HepG2 (cell line): ENCODE data around the gene PGS1. TPM values are rescaled to one million over a fixed set of nuclear protein-coding genes. Genes with fewer than 3 reads are reported as not detected.

Experiments
- CEBPG ChIP-seq: IDR thresholded peaks from 2 replicates; pipeline ENCODE4 v1.6.1; 2016
- CREB1 ChIP-seq, 2 experiments: fragments of 450-650 bp in 1 of 2; IDR thresholded peaks; 2 replicates each; pipeline ENCODE4 v1.6.1; 2016 to 2017; ENCODE audit warnings: control low read depth in 1 of 2, mild to moderate bottlenecking in 1 of 2, missing compliant biosample characterization in 1 of 2, missing genetic modification characterization in 1 of 2
- ELF3 ChIP-seq: IDR thresholded peaks from 2 replicates; pipeline ENCODE4 v1.6.1; 2016; ENCODE audit warnings: missing genetic modification reagents, missing compliant biosample characterization
- GABPA ChIP-seq, 2 experiments: IDR thresholded peaks; 2 replicates each; pipeline ENCODE4 v1.6.1; 2011 to 2016; ENCODE audit warnings: low read depth in 2 of 2, low read length in 1 of 2, missing biosample characterization in 1 of 2, missing genetic modification characterization in 1 of 2
- HMG20A ChIP-seq: IDR thresholded peaks from 2 replicates; pipeline ENCODE4 v1.6.1; 2016; ENCODE audit warnings: borderline replicate concordance
- KDM5A ChIP-seq: fragments of 200-600 bp; sonication (generic); IDR thresholded peaks from 2 replicates; pipeline ENCODE4 v1.7.0; 2018; ENCODE audit warnings: antibody characterized with exemption, mild to moderate bottlenecking, low read length, borderline replicate concordance
- KMT2A ChIP-seq: sonication (generic); formaldehyde crosslinking; IDR thresholded peaks from 2 replicates; pipeline ENCODE4 v1.4.0; 2020; ENCODE audit warnings: missing genetic modification reagents
- PHF5A ChIP-seq: IDR thresholded peaks from one replicate; pipeline ENCODE4 v1.6.1; 2018; ENCODE audit warnings: low read depth, missing genetic modification reagents; ENCODE audit not compliant: unreplicated experiment
- PITX1 ChIP-seq: sonication (generic); formaldehyde crosslinking; IDR thresholded peaks from 2 replicates; pipeline ENCODE4 v1.5.1; 2020; ENCODE audit warnings: mild to moderate bottlenecking, missing genetic modification reagents
- SALL1 ChIP-seq: sonication (generic); formaldehyde crosslinking; IDR thresholded peaks from 2 replicates; pipeline ENCODE4 v1.8.0; 2022; ENCODE audit warnings: mild to moderate bottlenecking, missing genetic modification reagents
- SP5 ChIP-seq: IDR thresholded peaks from 2 replicates; pipeline ENCODE4 v1.6.1; 2016; ENCODE audit warnings: low read depth, borderline replicate concordance
- SRSF9 ChIP-seq: fragments of 200-400 bp; formaldehyde crosslinking; IDR thresholded peaks from 2 replicates; pipeline ENCODE4 v1.6.1; 2018; ENCODE audit warnings: borderline replicate concordance, mild to moderate bottlenecking, low read depth, low read length; ENCODE audit not compliant: insufficient read depth, poor library complexity, severe bottlenecking
- TEAD2 ChIP-seq: sonication (generic); formaldehyde crosslinking; IDR thresholded peaks from 2 replicates; pipeline ENCODE4 v1.9.0; 2021; ENCODE audit warnings: missing genetic modification reagents
- ZNF605 ChIP-seq: sonication (generic); formaldehyde crosslinking; IDR thresholded peaks from 2 replicates; pipeline ENCODE4 v1.8.0; 2022; ENCODE audit warnings: mild to moderate bottlenecking, missing genetic modification reagents
- ZNF674 ChIP-seq: sonication (generic); formaldehyde crosslinking; IDR thresholded peaks from 2 replicates; pipeline ENCODE4 v1.5.0; 2020; ENCODE audit warnings: low read depth, mild to moderate bottlenecking, missing genetic modification reagents
- ZNF83 ChIP-seq: sonication (generic); formaldehyde crosslinking; IDR thresholded peaks from 2 replicates; pipeline ENCODE4 v1.4.0; 2020; ENCODE audit warnings: missing genetic modification reagents, mild to moderate bottlenecking, borderline replicate concordance
- polyA plus RNA-seq, 8 experiments: library from polyadenylated mRNA; depleted of rRNA in 3 of 8; stranded (reverse) in 7 of 8; unstranded in 1 of 8; fragments of >200 nt; fragmentation: Illumina TruSeq in 4 of 8; extraction: Trizol in 4 of 8; gene quantifications; 2 replicates each; pipeline versions ENCODE4 v1.2.1 to v1.2.3, GENCODE V29; 2011 to 2016; ENCODE audit warnings: low read depth in 4 of 8, missing spikeins in 1 of 8, mixed read lengths in 1 of 8; ENCODE audit not compliant: insufficient read depth in 1 of 8
- total RNA-seq, 5 experiments: library from RNA; depleted of rRNA; stranded (reverse); fragments of >200 nt; fragmentation: Illumina TruSeq; extraction: Trizol; gene quantifications; 2 replicates each; pipeline ENCODE4 v1.2.3, GENCODE V29; 2016; ENCODE audit warnings: low read depth in 1 of 5
- TF ChIP-seq, protein P1 (sequence below): sonication (generic); formaldehyde crosslinking; IDR thresholded peaks from 2 replicates; pipeline ENCODE4 v1.4.0; 2020; ENCODE audit warnings: missing genetic modification reagents
- TF ChIP-seq, protein P2 (sequence below): IDR thresholded peaks from 2 replicates; pipeline ENCODE4 v1.6.1; 2016; ENCODE audit warnings: missing compliant biosample characterization, missing genetic modification reagents, borderline replicate concordance
- TF ChIP-seq, protein P3 (sequence below): sonication (generic); formaldehyde crosslinking; IDR thresholded peaks from 2 replicates; pipeline ENCODE4 v1.4.0; 2020; ENCODE audit warnings: mild to moderate bottlenecking, missing genetic modification reagents
- TF ChIP-seq, protein P4 (sequence below): sonication (generic); formaldehyde crosslinking; IDR thresholded peaks from 2 replicates; pipeline ENCODE4 v1.4.0; 2020; ENCODE audit warnings: missing genetic modification reagents, borderline replicate concordance

PGS1 gene
- total and polyA plus RNA-seq, 2 of the 13 experiments (the other 11 are each of a cell fraction or from before 2014, with no cell fraction given): 25.9 to 31.5 TPM

DNA sequence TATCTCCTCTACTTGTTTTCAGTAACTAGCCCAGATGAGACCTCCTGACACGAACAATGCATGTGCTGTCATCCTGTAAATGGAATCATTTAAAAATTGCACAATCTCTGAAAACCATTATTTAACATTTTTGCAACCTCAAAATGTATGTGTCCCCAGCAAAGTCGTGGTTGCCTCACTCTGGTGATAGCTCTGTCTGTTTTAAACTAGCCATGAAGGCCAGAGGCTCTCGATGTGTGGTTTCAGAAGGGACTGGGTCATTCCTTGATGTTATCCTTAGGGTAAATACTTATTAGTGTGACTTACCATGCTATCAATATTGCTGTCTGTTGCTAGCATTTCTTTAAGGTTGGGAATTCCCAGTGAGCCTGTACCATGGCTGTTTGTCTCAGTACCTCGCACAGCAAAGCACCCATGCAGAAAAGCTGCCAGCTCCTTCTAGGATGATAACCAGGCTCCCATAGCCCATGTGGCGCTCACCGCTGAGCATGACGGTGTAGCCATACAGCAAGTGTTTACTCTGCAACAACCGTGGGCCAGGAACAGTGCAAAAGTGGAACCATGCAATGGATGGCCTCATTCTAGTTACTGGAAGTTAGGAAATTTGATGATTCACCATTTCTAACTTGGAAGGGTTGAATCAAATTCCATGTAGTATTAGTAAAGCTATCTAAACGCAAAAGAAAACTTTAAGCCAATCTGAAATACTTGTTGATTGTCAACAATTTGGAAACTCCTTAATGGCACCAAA is 2.9 kb upstream of the PGS1 start (continued):
- no peak for TF ChIP-seq CREB1 (IDR thresholded peaks at IDR 0.05)
- TF ChIP-seq CREB1 (CRISPR knock-in tag; IDR thresholded peaks at IDR 0.05): peak; percentile 67
- TF ChIP-seq SP5: 0 out of 2 replicates have a peak, but pooled peaks have one; percentile 9
- TF ChIP-seq ZNF83: no peak
- no peak for TF ChIP-seq ZNF674 (CRISPR knock-in tag)
- no peak for TF ChIP-seq GABPA (IDR thresholded peaks at IDR 0.05; ENCODE audit: low read depth, low read length)
- TF ChIP-seq GABPA (CRISPR knock-in tag; IDR thresholded peaks at IDR 0.05; ENCODE audit: low read depth): peak; percentile 12; the same call in 1 of the 2 replicates
- TF ChIP-seq ELF3 (CRISPR knock-in tag): peak; percentile 61
- TF ChIP-seq, protein P1, sequence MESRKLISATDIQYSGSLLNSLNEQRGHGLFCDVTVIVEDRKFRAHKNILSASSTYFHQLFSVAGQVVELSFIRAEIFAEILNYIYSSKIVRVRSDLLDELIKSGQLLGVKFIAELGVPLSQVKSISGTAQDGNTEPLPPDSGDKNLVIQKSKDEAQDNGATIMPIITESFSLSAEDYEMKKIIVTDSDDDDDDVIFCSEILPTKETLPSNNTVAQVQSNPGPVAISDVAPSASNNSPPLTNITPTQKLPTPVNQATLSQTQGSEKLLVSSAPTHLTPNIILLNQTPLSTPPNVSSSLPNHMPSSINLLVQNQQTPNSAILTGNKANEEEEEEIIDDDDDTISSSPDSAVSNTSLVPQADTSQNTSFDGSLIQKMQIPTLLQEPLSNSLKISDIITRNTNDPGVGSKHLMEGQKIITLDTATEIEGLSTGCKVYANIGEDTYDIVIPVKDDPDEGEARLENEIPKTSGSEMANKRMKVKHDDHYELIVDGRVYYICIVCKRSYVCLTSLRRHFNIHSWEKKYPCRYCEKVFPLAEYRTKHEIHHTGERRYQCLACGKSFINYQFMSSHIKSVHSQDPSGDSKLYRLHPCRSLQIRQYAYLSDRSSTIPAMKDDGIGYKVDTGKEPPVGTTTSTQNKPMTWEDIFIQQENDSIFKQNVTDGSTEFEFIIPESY (CRISPR knock-in tag): peak; percentile 24; the same call in 1 of the 2 replicates
- TF ChIP-seq, protein P2, sequence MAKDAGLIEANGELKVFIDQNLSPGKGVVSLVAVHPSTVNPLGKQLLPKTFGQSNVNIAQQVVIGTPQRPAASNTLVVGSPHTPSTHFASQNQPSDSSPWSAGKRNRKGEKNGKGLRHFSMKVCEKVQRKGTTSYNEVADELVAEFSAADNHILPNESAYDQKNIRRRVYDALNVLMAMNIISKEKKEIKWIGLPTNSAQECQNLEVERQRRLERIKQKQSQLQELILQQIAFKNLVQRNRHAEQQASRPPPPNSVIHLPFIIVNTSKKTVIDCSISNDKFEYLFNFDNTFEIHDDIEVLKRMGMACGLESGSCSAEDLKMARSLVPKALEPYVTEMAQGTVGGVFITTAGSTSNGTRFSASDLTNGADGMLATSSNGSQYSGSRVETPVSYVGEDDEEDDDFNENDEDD (CRISPR knock-in tag): peak; percentile 56; the same call in 1 of the 2 replicates
- no peak for TF ChIP-seq TEAD2 (CRISPR knock-in tag)
- TF ChIP-seq PITX1 (CRISPR knock-in tag): 0 out of 2 replicates have a peak, but pooled peaks have one; percentile 6
- TF ChIP-seq, protein P3, sequence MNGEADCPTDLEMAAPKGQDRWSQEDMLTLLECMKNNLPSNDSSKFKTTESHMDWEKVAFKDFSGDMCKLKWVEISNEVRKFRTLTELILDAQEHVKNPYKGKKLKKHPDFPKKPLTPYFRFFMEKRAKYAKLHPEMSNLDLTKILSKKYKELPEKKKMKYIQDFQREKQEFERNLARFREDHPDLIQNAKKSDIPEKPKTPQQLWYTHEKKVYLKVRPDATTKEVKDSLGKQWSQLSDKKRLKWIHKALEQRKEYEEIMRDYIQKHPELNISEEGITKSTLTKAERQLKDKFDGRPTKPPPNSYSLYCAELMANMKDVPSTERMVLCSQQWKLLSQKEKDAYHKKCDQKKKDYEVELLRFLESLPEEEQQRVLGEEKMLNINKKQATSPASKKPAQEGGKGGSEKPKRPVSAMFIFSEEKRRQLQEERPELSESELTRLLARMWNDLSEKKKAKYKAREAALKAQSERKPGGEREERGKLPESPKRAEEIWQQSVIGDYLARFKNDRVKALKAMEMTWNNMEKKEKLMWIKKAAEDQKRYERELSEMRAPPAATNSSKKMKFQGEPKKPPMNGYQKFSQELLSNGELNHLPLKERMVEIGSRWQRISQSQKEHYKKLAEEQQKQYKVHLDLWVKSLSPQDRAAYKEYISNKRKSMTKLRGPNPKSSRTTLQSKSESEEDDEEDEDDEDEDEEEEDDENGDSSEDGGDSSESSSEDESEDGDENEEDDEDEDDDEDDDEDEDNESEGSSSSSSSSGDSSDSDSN (CRISPR knock-in tag): peak; percentile 39; the same call in 1 of the 2 replicates
- no peak for TF ChIP-seq SRSF9
- TF ChIP-seq CEBPG (CRISPR knock-in tag): peak; percentile 92
- TF ChIP-seq, protein P4, sequence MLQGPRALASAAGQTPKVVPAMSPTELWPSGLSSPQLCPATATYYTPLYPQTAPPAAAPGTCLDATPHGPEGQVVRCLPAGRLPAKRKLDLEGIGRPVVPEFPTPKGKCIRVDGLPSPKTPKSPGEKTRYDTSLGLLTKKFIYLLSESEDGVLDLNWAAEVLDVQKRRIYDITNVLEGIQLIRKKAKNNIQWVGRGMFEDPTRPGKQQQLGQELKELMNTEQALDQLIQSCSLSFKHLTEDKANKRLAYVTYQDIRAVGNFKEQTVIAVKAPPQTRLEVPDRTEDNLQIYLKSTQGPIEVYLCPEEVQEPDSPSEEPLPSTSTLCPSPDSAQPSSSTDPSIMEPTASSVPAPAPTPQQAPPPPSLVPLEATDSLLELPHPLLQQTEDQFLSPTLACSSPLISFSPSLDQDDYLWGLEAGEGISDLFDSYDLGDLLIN (CRISPR knock-in tag): no peak
- no peak for TF ChIP-seq ZNF605 (CRISPR knock-in tag)
- peak; percentile 53; the same call in 1 of the 2 replicates for TF ChIP-seq SALL1 (CRISPR knock-in tag)
- peak; percentile 14; the same call in 1 of the 2 replicates for TF ChIP-seq HMG20A (CRISPR knock-in tag)
- TF ChIP-seq KMT2A: peak; percentile 9; the same call in 1 of the 2 replicates
- TF ChIP-seq PHF5A: no peak
- no peak for TF ChIP-seq KDM5A
- TF ChIP-seq, all 625 proteins: peak for 103
